Stomach smooth muscle (tissue), 2 donors: ENCODE measurements around the gene ADAR.

Experiments used
- H3K27ac ChIP-seq: one replicate; pipeline ENCODE4 v1.7.0; 2013; ENCODE audit warnings: mild to moderate bottlenecking, low read length, inconsistent platforms
- H3K27me3 ChIP-seq, 2 donors: one replicate each; pipeline ENCODE4 v1.7.0; 2013; ENCODE audit warnings: low read length in 2 of 2; ENCODE audit not compliant: insufficient read depth in 2 of 2, control insufficient read depth in 1 of 2
- H3K36me3 ChIP-seq, 2 donors: one replicate each; pipeline ENCODE4 v1.7.0; 2013; ENCODE audit warnings: low read length in 2 of 2; ENCODE audit not compliant: control insufficient read depth in 2 of 2, insufficient read depth in 2 of 2
- H3K4me1 ChIP-seq: one replicate; pipeline ENCODE4 v1.7.0; 2013; ENCODE audit warnings: low read length; ENCODE audit not compliant: control insufficient read depth, insufficient read depth
- H3K4me3 ChIP-seq, 2 donors: one replicate each; pipeline ENCODE4 v1.7.0; 2013; ENCODE audit warnings: low read length in 2 of 2
- H3K9ac ChIP-seq, 2 donors: one replicate each; pipeline ENCODE4 v1.7.0; 2013; ENCODE audit warnings: low read length in 2 of 2, mild to moderate bottlenecking in 1 of 2
- H3K9me3 ChIP-seq, 2 donors: one replicate each; pipeline ENCODE4 v1.7.0; 2013; ENCODE audit warnings: low read length in 2 of 2; ENCODE audit not compliant: control insufficient read depth in 2 of 2
- donor health status: healthy.
- donor health status: Pancreatic carcinoma.

ADAR gene

GRCh38 chr1:154582885-154583284 lies 25.1 kb downstream of the ADAR start:
- no peak overlapping the region for H3K4me3 ChIP-seq
- H3K9me3 ChIP-seq = no peaks in the 10 kb centered on the region
- H3K36me3 ChIP-seq = peaks cover 77 to 83% of the 10 kb centered on the region in 2 donors
- no peaks in the 10 kb centered on the region for H3K27me3 ChIP-seq
- H3K9ac ChIP-seq = no peak overlapping the region
- no peak overlapping the region for H3K27ac ChIP-seq
- peaks cover 2% of the 10 kb centered on the region for H3K4me1 ChIP-seq

GRCh38 chr1:154581766-154582165 lies 26.2 kb downstream of the ADAR start:
- H3K9ac ChIP-seq = no peak overlapping the region
- H3K36me3 ChIP-seq = peaks cover 68 to 72% of the 10 kb centered on the region in 2 donors
- peaks cover 11% of the 10 kb centered on the region for H3K4me1 ChIP-seq
- no peaks in the 10 kb centered on the region for H3K9me3 ChIP-seq
- H3K27me3 ChIP-seq = no peaks in the 10 kb centered on the region
- no peak overlapping the region for H3K4me3 ChIP-seq
- H3K27ac ChIP-seq = no peak overlapping the region

- H3K27ac ChIP-seq = no peak overlapping the region
- H3K36me3 ChIP-seq = peaks cover 44 to 48% of the 10 kb centered on the region in 2 donors
These were observed 28.6 kb downstream of the ADAR start for GRCh38 chr1:154579374-154579773.

GRCh38 chr1:154578058-154578418 lies 29.9 kb downstream of the ADAR start:
- Histone ChIP-seq H3K27me3 (peaks cover 0 to 2% of the 10 kb centered on the region in 2 donors), H3K4me3 (no peak overlapping the region), H3K27ac (no peak overlapping the region), H3K36me3 (peaks cover 34 to 35% of the 10 kb centered on the region in 2 donors), H3K9ac (no peak overlapping the region), H3K9me3 (no peaks in the 10 kb centered on the region), H3K4me1 (peaks cover 11% of the 10 kb centered on the region)

More at GRCh38 chr1:154579374-154579773, 28.6 kb downstream of the ADAR start:
- no peaks in the 10 kb centered on the region for H3K27me3 ChIP-seq
- no peak overlapping the region for H3K9ac ChIP-seq
- H3K4me3 ChIP-seq = no peak overlapping the region
- H3K4me1 ChIP-seq = peaks cover 11% of the 10 kb centered on the region
- H3K9me3 ChIP-seq = no peaks in the 10 kb centered on the region

GRCh38 chr1:154577346-154578057 lies 30.5 kb downstream of the ADAR start:
- H3K27ac ChIP-seq = no peak overlapping the region
- H3K9ac ChIP-seq = no peak overlapping the region
- H3K4me1 ChIP-seq = peaks cover 11% of the 10 kb centered on the region
- H3K27me3 ChIP-seq = peaks cover 0 to 2% of the 10 kb centered on the region in 2 donors
- H3K36me3 ChIP-seq = peaks cover 28 to 30% of the 10 kb centered on the region in 2 donors
- H3K9me3 ChIP-seq = no peaks in the 10 kb centered on the region
- no peak overlapping the region for H3K4me3 ChIP-seq

- peaks cover 18 to 24% of the 10 kb centered on the region in 2 donors for H3K36me3 ChIP-seq
- H3K4me1 ChIP-seq = peaks cover 11% of the 10 kb centered on the region
- peaks cover 0 to 4% of the 10 kb centered on the region in 2 donors for H3K27me3 ChIP-seq
- H3K4me3 ChIP-seq = no peak overlapping the region
- no peak overlapping the region for H3K9ac ChIP-seq
- H3K27ac ChIP-seq = no peak overlapping the region
- H3K9me3 ChIP-seq = no peaks in the 10 kb centered on the region
These were observed 31.9 kb downstream of the ADAR start for GRCh38 chr1:154575951-154576566.

GRCh38 chr1:154575147-154575927 lies 32.6 kb downstream of the ADAR start:
- Histone ChIP-seq H3K27me3 (peaks cover 3 to 4% of the 10 kb centered on the region in 2 donors), H3K4me1 (peaks cover 11% of the 10 kb centered on the region), H3K4me3 (no peak overlapping the region), H3K36me3 (peaks cover 14 to 17% of the 10 kb centered on the region in 2 donors), H3K9me3 (no peaks in the 10 kb centered on the region), H3K9ac (no peak overlapping the region), H3K27ac (no peak overlapping the region)

GRCh38 chr1:154574716-154575115 lies 33.3 kb downstream of the ADAR start:
- Histone ChIP-seq H3K36me3 (peaks cover 11 to 13% of the 10 kb centered on the region in 2 donors), H3K9ac (no peak overlapping the region), H3K27ac (no peak overlapping the region), H3K9me3 (no peaks in the 10 kb centered on the region), H3K4me1 (peaks cover 11% of the 10 kb centered on the region), H3K27me3 (peaks cover 4 to 5% of the 10 kb centered on the region in 2 donors), H3K4me3 (no peak overlapping the region)

GRCh38 chr1:154573168-154573510 lies 34.8 kb downstream of the ADAR start:
- no peak overlapping the region for H3K27ac ChIP-seq
- H3K36me3 ChIP-seq = no peaks in the 10 kb centered on the region
- H3K9me3 ChIP-seq = no peaks in the 10 kb centered on the region
- H3K4me3 ChIP-seq = no peak overlapping the region
- H3K9ac ChIP-seq = no peak overlapping the region
- peaks cover 12% of the 10 kb centered on the region for H3K4me1 ChIP-seq
- peaks cover 5 to 11% of the 10 kb centered on the region in 2 donors for H3K27me3 ChIP-seq

GRCh38 chr1:154572468-154573167 lies 35.4 kb downstream of the ADAR start:
- Histone ChIP-seq H3K9me3 (no peaks in the 10 kb centered on the region), H3K27me3 (peaks cover 5 to 11% of the 10 kb centered on the region in 2 donors), H3K4me3 (no peak overlapping the region), H3K36me3 (no peaks in the 10 kb centered on the region), H3K4me1 (peaks cover 12% of the 10 kb centered on the region), H3K27ac (no peak overlapping the region), H3K9ac (no peak overlapping the region)
